ENCODE data around the gene PDCD2.

DNA sequence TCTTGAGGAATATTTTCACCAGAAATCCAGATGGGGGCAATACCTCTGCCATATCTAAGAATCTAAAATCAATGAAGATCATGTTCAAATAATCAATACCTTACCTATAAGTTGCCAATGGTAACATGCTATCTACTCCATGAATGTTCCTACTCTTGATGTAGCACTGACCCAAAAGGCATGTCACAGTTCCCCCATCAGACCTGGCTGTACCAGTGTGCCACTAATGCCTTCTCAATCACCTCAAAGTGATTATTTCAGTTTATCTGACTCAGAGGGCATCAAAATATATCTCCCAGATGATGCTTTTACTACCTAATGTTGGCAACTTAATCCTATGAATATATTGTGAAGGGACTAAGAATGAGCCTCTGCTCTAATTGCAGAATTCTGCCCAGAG, 5.5 kb downstream of the PDCD2 start:
- TF ChIP-seq POLR2A (IDR thresholded peaks at IDR 0.05; ENCODE audit: low read length) (no peak), GATA1 (IDR thresholded peaks at IDR 0.05; ENCODE audit: low read depth, low read length) (no peak)
